Measurements from ENCODE around the gene TNRC6B.

DNA sequence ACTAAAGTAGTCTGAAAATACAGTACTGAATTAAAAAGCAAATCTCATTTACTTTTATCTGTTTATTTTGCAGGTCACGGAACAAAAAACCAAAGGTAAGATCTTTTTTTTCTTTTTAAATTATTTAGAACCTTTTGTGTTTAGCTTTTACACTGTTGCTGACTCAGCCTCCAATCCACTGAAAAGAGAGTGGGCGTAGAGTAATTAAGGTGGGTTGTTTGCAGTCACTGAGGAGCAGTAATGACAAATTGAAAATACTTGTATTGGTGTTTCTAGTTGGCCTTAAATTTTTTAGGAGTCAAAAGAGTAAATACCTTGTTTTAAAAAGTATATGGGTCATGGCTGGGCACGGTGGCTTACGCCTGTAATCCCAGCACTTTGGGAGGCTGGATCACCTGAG lies 73.4 kb downstream of the TNRC6B start:
- no peak for TF ChIP-seq POLR2A (IDR thresholded peaks at IDR 0.05)
- TF ChIP-seq, protein P1, sequence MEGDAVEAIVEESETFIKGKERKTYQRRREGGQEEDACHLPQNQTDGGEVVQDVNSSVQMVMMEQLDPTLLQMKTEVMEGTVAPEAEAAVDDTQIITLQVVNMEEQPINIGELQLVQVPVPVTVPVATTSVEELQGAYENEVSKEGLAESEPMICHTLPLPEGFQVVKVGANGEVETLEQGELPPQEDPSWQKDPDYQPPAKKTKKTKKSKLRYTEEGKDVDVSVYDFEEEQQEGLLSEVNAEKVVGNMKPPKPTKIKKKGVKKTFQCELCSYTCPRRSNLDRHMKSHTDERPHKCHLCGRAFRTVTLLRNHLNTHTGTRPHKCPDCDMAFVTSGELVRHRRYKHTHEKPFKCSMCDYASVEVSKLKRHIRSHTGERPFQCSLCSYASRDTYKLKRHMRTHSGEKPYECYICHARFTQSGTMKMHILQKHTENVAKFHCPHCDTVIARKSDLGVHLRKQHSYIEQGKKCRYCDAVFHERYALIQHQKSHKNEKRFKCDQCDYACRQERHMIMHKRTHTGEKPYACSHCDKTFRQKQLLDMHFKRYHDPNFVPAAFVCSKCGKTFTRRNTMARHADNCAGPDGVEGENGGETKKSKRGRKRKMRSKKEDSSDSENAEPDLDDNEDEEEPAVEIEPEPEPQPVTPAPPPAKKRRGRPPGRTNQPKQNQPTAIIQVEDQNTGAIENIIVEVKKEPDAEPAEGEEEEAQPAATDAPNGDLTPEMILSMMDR (IDR thresholded peaks at IDR 0.05) = no peak

Data from right lobe of liver (tissue), 4 donors.